Measurements from ENCODE around the gene CTDSPL2.

The CTDSPL2 gene

DNA sequence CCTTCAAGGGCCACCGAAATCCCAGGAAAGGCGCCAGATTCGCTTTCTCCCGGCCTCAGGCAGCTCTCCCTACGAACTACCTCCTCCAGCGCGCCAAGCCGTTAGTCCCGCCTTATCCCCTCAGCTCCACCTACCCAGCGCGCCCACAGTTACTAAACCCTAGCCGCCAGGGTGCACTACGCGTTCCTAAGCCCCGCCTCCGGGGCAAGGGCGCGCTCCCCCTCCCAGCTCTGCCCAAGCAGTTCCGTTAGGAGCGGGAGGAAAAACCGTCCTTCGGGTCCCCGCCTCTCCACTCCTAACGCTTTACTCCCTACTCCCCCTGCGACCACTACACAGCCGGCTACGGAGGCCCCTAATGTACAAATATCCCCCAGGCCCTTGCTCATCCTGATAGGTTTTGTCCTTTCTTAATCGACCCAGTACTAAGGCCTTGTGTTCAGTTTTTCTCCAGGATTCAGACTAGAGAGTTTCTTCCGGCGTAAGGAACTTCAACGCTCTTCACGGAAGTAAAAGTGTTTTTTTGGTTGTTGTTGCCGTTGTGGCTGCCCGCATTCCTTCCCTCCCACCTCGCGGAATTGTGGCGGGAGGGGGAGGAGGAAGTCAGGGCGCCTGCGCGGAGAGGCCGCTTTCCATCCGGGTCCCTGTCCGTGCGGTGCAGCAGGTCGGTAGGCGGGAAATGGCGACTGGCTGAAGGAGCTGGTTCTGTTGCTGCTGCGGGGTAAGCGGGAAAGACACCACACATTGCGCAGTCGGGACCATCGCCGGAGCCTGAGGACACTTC is at the start of gene CTDSPL2:
Gene CTDSPL2 (plus strand): TSS at position 655 of the 781 bp plus-strand sequence. CDS start 31,386 bp downstream, outside the sequence.
- DNase-seq: peak; percentile 95
- peak within 1 kb of the TSS; percentile 93 for H3K4me3 Mint-ChIP-seq
- H3K36me3 Mint-ChIP-seq (ENCODE audit: low read depth): peaks cover 24% of the 10 kb centered on the region
- no peaks in the 10 kb centered on the region for H3K9me3 Mint-ChIP-seq
- H3K4me1 Mint-ChIP-seq: peaks cover 28% of the 10 kb centered on the region
- peaks cover 6% of the 10 kb centered on the region for H3K27me3 Mint-ChIP-seq (ENCODE audit: low read depth, poor library complexity)
- TF ChIP-seq, protein P1, sequence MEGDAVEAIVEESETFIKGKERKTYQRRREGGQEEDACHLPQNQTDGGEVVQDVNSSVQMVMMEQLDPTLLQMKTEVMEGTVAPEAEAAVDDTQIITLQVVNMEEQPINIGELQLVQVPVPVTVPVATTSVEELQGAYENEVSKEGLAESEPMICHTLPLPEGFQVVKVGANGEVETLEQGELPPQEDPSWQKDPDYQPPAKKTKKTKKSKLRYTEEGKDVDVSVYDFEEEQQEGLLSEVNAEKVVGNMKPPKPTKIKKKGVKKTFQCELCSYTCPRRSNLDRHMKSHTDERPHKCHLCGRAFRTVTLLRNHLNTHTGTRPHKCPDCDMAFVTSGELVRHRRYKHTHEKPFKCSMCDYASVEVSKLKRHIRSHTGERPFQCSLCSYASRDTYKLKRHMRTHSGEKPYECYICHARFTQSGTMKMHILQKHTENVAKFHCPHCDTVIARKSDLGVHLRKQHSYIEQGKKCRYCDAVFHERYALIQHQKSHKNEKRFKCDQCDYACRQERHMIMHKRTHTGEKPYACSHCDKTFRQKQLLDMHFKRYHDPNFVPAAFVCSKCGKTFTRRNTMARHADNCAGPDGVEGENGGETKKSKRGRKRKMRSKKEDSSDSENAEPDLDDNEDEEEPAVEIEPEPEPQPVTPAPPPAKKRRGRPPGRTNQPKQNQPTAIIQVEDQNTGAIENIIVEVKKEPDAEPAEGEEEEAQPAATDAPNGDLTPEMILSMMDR (IDR thresholded peaks at IDR 0.05): no peak
- peak within 1 kb of the TSS; percentile 100 for H3K27ac Mint-ChIP-seq

DNA sequence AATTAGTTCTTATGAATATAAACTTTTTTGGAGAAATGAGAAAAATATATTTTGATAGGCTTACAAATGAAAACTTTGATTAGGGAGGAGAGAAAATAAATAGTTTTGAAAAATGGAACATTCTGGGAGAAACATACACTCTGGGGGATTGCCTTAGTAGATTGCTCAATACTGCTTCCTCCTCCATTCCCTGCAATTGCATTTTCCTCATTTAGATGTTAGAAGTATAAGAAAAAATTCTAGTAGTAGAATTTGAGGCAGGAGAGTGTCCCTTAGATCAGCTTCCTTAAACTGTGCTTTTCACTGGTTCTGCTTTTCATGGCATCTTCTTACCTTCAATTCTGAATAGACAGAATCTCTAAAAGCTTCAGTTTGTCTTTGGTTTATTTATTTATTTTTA is 46.2 kb upstream of the CTDSPL2 start:
- Mint-ChIP-seq H3K4me1 (no peaks in the 10 kb centered on the region), H3K27ac (no peak overlapping the region), H3K9me3 (no peaks in the 10 kb centered on the region), H3K4me3 (no peak overlapping the region), H3K36me3 (ENCODE audit: low read depth) (peaks cover 41% of the 10 kb centered on the region), H3K27me3 (ENCODE audit: low read depth, poor library complexity) (peaks cover 3% of the 10 kb centered on the region)
- no peak for DNase-seq
- TF ChIP-seq, protein P1 (IDR thresholded peaks at IDR 0.05): no peak

DNA sequence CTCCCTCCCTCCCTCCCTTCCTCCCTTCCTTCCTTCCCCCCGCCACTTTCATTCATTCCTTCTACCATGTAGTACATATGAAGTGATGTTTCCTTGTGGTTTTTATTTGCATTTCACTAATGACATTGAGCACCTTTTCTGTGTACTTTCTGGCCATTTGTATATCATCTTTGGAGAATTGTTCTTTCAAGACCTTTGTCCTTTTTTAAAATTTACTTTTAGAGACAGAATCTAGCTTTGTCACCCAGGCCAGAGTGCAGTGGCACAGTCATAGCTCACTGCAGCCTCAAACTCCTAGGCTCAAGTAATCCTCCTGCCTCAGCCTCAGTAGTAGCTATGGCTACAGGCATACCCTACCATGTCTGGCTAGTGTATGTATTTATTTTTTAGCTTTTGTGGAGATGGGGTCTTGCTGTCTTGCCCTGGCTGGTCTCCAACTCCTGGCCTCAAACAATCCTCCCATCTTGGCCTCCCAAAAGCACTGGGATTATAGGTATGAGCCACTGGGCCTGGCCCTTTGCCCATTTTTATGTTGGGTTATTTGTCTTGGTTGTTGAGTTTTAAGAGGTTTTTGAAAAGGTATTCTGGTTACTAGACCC is 42.0 kb upstream of the CTDSPL2 start:
- H3K36me3 Mint-ChIP-seq (ENCODE audit: low read depth): peaks cover 39% of the 10 kb centered on the region
- H3K27ac Mint-ChIP-seq: peak overlapping the region; percentile 13
- TF ChIP-seq, protein P1 (IDR thresholded peaks at IDR 0.05): no peak
- no peaks in the 10 kb centered on the region for H3K27me3 Mint-ChIP-seq (ENCODE audit: low read depth, poor library complexity)
- H3K4me3 Mint-ChIP-seq: no peak overlapping the region
- H3K4me1 Mint-ChIP-seq: no peaks in the 10 kb centered on the region
- DNase-seq: no peak
- H3K9me3 Mint-ChIP-seq: no peaks in the 10 kb centered on the region

- DNase-seq: no peak
- Mint-ChIP-seq H3K9me3 (peaks cover 8% of the 10 kb centered on the region), H3K27me3 (ENCODE audit: low read depth, poor library complexity) (peaks cover 2% of the 10 kb centered on the region), H3K27ac (no peak overlapping the region), H3K36me3 (ENCODE audit: low read depth) (peaks cover 34% of the 10 kb centered on the region), H3K4me3 (no peak overlapping the region), H3K4me1 (no peaks in the 10 kb centered on the region)
- TF ChIP-seq, protein P1 (IDR thresholded peaks at IDR 0.05): no peak
These were observed 33.4 kb upstream of the CTDSPL2 start for GRCh38 chr15:44394062-44394461.

DNA sequence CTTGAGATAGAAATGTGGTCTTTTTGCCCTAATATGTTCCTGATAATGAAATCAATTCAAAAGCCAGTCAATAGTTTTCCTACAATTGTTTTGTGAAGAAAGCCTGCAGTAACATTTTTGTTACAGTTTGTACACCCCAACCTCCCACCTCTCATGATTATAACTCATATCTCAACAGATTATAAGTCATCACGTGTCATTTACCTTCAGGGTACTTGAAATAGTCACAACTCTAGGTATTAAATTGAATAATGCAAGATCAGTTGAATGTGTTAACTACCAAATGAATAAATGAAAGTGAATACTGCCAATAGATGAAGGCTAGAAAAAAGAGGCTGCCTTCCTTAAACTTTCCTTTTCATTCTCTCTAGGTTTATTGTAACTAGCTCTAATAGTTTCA is 32.9 kb upstream of the CTDSPL2 start:
- DNase-seq: no peak
- Mint-ChIP-seq H3K4me3 (no peak overlapping the region), H3K27ac (no peak overlapping the region), H3K27me3 (ENCODE audit: low read depth, poor library complexity) (peaks cover 2% of the 10 kb centered on the region), H3K36me3 (ENCODE audit: low read depth) (peaks cover 34% of the 10 kb centered on the region), H3K9me3 (peaks cover 8% of the 10 kb centered on the region), H3K4me1 (no peaks in the 10 kb centered on the region)
- TF ChIP-seq, protein P1 (IDR thresholded peaks at IDR 0.05): no peak

Data from nephron progenitor cell (in vitro differentiated cells).